Activated CD4-positive, alpha-beta T cell treated with anti-CD3 and anti-CD28 coated beads for 24 hours (primary cell): ENCODE data around the gene NR2C2AP.
"Not testable (repeated sequence)": the region's sequence is repeated elsewhere in the genome, so short reads cannot be mapped to it uniquely, and the experiment has no call there.

Experiments used
- DNase-seq, 2 donors: peaks; one replicate each; pipeline ENCODE4 v3.0.0-alpha.2; 2020; ENCODE audit warnings: low read depth in 2 of 2

Gene NR2C2AP, protein sequence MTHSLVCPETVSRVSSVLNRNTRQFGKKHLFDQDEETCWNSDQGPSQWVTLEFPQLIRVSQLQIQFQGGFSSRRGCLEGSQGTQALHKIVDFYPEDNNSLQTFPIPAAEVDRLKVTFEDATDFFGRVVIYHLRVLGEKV

DNA sequence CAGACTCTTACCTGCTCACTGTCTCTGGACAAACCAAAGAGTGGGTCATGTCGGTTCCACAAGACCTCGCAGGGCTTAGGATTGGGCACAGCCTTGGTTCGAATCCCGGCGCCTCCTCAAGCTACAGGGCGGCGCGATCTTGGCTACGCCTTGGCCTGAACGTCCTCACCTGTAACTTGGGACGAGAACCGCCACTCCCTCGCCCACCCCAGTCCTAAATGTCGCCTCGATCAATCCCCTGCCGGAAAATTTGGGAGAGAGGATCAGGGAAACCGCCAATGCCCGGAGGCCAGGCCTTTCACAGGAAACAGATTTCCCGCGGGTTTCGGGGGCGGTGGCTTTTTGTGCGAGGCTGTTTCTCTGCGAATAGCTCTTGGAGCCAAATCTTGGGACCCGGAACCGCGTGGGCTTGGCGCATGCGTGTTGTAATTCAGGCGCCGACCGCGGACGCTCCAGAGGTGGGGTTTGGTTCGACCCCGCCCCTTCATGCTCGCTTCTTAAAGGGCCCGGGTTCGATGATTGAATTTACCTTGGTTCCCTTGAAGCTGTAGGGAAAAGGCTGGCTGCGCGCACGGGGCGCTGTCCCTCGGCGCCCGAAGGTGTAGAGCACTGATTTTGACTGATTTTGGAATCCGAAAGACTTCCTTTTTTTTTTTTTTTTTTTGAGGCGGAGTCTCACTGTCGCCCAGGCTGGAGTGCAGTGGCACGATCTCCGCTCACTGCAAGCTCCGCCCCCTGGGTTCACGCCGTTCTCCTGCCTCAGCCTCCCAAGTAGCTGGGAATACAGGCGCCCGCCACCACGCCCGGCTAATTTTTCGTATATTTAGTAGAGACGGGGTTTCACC, at the start of gene NR2C2AP:
Gene NR2C2AP, minus strand, starts transcription at position 403 of the 845 bp plus-strand sequence. Its CDS starts 354 bp downstream, at position 49.
- peak; percentile 91 to 94 for DNase-seq

DNA sequence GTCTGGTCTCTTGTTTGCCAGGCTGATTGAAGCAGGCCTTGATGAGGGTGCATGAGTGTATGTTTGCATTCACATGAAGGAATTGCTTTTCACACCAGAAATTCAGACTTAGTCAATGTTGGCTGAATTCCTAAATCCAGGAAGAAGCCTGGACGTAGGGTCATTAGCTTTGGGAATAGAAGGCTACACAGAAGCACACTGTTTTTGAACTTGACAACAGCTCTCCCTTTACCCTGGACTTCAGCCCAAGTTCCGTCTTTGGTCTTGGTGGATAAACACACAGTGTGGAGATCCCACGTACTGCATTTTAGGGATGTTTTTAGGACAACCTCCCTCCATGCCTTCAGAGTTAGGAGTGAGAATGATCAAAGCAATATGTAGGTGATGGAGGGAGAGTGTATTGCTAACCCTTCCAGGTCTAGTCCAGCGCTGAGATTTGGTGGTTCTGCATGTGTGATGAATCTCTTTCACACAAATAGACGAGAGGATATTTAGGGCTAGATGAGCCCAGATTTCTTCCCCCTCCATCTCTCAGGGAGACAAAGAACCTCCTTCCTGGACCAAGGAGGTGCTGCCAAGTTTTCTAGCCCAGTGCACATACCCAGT, 47.1 kb upstream of the NR2C2AP start:
- DNase-seq: no peak

DNA sequence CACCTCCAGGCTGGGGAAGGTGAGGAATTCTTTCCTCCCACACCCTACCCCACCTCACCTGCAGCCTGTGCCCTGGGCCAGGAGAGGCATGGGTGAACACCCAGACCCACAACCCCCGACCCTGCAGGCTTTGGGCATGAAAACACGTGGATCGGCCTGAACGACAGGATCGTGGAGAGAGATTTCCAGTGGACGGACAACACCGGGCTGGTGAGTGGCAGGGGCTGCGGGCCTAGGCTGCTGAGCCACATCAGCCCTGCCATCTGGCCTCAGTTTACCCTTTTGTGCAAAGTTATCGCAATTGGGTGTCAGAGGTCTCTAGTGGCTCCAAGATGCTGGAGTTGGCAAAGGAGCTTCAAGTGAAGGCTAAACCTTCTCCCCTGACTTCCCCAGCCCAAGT, 37.3 kb upstream of the NR2C2AP start:
- no peak for DNase-seq

DNA sequence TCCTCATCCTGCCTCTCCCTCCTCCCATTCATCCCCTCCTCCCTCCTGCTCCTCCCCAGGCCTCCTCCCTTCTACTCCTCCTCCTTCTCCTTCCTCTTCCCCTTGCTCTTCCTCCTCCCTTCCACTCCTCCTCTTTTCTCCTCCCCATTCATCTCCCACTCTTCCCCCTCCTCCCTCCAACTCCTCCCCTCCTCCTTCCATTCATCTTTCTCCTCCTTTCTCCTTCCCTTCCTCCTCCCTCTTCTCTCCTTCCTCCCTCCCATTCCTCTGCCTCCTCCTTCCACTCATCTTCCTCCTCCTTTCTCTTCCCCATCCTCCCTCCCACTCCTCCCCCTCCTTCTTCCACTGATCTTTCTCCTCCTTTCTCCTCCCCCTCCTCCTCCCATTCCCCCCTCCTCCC, 36.5 kb upstream of the NR2C2AP start:
- DNase-seq: no peak

DNA sequence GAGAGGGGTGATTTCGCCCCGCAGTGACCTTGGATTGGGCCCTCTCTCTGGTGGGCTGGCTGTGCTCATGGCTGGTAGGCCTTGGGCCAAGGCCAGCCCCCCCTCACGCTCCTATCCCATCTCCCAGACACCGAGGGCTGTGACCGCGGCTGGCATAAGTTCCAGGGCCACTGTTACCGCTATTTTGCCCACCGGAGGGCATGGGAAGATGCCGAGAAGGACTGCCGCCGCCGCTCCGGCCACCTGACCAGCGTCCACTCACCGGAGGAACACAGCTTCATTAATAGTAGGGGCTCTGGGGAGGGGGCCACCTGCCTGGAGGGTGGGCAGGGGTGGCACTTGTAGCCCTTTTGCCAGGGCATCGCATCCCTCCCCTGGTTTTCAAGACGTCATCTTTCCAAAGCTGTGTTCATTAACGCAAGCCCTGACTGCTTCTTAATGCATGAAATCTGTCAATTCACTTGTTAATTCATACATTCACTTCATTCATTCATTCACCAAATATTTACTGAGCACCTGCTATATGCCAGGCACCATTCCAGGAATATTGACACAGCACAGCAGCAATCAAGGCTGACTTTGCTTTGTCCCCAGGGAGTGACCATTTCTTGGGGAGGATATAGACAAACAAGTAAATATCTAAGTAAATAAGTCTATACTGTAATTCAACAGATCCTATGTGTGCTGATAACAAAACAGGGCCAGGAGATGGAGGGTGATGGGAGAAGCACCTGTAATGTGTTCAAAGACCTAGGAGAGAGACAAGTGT, 35.1 kb upstream of the NR2C2AP start:
- DNase-seq: no peak

DNA sequence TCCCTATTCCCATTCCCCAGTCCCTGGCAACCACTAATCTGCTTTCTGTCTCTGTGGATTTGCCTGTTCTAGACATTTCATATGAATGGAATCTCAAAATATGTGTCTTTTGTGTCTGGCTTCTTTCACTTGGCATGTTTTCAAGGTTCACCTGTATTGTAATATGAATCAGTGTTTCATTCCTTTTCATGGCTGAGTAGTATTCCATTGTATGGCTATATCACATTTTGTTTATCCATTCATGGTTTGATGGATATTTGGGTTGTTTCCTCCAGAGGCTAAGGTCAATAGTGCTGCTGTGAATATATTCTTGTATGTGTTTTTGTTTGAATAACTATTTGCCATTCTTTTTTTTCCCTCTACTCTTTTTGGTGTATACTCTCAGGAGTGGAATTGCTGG, 33.0 kb upstream of the NR2C2AP start:
- no peak for DNase-seq

DNA sequence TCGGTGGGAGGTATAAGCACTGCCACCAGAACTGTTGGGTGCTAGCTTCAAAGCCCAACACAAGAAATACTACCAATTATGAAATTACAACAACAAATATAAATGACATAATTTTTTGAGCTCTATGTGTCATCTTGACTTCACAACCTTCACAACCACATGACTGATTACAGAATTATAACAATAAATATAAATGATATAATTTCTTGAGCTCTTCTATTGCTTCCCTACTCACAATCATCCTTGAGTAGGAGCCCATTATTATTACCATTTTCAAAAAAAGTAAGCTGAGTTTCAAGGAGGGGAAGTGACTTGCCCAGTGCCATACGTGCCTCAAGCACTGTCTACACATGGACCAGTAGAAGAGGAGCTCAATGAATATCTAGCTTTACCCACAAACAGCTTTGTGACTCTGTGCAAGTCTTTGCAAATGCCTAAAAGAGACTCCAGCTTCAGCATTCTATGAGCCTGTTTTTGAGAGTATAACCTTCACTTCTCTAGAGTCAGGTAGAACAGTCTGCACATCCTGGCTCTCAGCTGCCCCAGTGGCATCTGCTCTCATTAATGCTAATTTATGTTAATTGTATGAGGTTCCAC, 31.1 kb upstream of the NR2C2AP start:
- DNase-seq: no peak

DNA sequence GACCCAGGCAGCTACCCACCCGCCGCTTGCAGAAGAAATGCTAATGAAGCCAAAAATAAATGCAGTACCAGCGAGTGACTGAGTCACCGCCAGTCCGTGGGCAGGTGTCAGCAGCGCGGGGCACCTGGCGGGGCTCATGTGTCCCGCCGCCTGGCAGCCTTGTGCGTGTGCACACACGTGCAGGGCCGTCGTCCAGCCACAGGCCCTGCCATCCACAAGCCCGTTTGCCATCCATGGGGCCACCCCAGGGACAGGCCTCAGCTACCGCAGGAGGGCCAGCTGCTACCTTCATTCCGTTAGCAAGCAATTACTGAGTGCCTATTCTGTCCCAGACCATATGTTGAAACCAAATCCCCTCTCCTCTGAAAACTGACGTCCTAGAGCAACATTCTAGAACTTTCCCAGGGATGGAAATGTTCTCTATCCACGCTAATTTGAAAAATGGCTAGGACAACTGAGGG, 29.1 kb upstream of the NR2C2AP start:
- no peak for DNase-seq

DNA sequence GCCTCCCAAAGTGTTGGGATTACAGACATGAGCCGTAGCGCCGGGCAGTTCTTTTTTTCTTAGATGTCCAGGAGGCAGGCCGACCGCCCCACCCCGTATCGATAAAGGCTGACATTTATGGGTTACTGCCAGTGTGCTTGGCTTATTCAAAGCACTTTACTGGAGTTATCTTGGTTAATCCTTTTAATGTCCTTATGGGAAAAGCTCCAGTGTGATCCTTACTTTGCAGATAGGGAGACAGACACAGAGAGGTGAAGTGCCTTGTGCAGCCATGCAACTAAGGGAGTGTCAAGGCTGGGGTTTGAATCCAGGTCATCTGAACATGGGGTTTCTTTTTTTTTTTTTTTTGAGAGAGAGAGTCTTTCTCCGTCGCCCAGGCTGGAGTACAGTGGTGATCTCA, 27.8 kb upstream of the NR2C2AP start:
- DNase-seq: no peak

DNA sequence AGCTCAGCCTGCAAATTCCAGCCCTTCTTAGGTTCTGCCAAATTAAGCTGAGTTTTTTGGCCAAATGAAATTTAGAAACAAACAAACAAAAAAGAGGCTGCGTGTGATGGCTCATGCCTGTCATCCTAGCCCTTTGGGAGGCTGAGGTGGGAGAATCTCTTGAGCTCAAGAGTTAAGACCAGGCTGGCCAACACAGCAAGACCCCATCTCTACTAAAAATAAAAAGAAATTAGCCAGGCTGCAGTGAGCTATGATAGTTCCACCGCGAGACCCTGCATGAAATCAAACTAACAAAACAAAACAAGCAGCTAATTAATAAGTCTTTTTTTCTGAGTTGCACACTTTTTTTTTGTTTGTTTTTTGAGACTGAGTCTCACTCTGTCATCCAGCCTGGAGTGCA, 26.5 kb upstream of the NR2C2AP start:
- DNase-seq: no peak

DNA sequence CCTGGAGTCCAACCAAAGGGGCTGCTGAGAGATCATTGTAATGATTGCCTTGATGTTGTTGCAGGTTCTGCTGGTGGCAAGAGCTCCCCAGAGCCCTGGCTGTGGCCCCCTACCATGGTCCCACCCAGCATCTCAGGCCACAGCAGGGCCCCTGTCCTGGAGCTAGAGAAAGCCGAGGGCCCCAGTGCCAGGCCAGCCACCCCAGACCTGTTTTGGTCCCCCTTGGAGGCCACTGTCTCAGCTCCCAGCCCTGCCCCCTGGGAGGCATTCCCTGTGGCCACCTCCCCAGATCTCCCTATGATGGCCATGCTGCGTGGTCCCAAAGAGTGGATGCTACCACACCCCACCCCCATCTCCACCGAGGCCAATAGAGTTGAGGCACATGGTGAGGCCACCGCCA, 24.0 kb upstream of the NR2C2AP start:
- DNase-seq: no peak

DNA sequence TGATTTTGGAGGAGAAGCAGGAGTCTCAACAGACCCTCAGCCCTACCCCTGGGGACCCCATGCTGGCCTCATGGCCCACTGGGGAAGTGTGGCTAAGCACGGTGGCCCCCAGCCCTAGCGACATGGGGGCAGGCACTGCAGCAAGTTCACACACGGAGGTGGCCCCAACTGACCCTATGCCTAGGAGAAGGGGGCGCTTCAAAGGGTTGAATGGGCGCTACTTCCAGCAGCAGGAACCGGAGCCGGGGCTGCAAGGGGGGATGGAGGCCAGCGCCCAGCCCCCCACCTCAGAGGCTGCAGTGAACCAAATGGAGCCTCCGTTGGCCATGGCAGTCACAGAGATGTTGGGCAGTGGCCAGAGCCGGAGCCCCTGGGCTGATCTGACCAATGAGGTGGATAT, 23.4 kb upstream of the NR2C2AP start:
- no peak for DNase-seq

DNA sequence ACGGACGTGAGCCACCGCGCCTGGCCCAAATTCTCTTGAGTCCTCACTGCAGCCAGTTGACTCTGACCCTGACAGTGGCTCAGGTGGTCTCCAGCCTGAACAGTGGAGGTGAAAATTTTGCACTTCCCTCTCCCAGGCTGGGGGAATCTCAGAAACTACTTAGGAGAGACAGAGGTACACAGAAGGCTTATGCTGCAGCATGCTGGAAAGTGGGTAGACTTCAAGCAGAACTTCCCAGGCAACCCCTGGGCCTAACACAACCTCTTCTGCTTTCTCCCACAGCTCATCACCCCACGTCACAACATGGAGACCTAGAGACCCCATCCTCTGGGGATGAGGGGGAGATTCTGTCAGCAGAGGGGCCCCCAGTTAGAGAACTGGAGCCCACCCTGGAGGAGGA, 23.0 kb upstream of the NR2C2AP start:
- DNase-seq: no peak

DNA sequence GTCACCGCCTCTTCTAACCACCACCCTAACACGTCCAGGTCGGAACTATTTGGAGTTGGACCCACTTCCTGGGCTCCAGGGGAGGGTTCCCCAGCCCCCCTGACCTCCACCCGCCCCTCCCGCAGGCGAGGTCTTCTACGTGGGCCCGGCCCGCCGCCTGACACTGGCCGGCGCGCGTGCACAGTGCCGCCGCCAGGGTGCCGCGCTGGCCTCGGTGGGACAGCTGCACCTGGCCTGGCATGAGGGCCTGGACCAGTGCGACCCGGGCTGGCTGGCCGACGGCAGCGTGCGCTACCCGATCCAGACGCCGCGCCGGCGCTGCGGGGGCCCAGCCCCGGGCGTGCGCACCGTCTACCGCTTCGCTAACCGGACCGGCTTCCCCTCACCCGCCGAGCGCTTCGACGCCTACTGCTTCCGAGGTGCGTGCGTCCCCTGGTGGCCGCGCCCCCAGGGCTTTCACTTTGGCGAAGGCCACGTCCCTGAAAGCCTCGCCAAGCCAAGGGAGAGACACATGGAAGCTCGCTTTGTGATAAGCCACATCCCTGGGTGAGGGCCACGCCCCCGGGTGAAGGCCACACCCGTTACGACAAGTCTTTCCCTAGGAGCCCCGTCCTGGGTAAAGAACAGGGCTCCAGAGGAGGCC, 21.8 kb upstream of the NR2C2AP start:
- peak; percentile 52 to 72 for DNase-seq

DNA sequence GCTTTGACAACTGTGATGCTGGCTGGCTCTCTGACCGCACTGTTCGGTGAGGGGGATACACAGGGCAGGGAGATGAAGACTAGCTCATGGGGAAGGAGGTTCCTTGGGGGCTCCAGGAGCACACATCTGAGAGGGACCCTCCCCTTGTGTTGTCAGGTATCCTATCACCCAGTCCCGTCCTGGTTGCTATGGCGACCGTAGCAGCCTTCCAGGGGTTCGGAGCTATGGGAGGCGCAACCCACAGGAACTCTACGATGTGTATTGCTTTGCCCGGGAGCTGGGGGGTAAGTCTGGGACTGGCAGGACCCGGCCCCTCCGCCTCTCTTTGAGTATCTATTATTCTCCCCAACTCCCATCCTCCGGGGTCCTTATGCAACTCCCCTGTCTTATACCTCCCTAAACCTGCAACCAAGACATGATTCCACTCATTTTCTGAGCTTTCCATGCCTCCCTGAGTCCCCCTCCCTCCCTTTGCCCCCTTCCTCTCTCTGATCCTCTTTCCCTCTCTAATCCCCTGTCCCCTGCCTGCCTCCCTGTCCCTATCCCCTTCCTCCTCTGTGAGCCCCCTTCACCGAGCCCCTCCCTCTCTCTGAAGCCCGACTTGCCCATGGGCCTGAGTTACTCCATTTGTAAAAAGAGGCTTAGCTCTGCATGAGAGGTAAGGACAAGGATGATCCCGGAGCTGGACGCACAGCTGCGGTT, 21.1 kb upstream of the NR2C2AP start:
- DNase-seq: no peak

DNA sequence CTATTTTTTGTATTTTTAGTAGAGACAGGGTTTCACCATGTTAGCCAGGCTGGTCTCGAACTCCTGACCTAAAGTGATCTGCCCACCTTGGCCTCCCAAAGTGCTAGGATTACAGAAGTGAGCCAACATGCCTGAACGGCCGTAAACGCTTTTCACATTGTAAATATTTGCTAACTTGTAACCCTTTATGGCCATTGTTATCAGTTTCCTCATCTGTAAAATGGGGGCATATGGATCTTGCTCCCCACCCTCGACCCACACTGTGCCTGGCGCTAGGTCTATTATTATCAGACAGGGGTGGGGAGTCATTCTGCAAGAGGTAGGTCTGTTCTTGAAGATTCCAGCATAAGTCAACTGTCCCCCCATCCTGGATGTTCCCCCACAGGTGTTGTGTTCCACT, 20.4 kb upstream of the NR2C2AP start:
- DNase-seq: no peak

DNA sequence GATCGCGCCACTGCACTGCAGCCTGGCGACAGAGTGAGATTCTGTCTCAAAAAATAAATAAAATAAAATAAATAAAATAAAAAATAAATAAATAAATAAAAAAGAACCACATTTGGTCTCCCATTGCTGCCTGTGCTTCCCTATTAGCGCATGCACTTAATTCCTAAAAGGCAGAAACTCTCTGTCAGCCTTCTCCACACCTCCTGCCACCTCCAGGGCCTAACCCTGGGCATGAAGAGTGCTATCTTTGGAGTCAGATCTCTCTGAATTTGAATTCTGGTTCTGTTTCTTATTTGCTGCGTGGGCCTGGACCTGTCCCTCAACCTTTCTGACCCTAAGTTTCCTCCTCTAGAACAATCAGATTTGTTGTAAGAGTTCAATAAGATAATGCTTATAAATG, 19.8 kb upstream of the NR2C2AP start:
- no peak for DNase-seq

DNA sequence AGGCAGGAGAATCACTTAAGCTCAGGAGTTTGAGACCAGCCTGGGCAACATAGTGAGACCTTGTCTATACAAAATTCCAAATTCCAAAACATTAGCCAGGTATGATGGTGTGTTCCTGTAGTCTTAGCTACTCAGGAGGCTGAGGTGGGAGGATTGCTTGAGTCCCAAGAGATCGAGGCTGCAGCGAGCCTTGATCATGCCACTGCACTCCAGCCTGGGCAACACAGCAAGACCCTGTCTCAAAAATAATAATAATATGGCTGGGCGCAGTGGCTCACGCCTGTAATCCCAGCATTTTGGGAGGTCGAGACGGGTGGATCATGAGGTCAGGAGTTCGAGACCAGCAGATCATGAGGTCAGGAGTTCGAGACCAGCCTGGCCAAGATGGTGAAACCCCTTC, 17.8 kb upstream of the NR2C2AP start:
- not testable (repeated sequence) for DNase-seq

DNA sequence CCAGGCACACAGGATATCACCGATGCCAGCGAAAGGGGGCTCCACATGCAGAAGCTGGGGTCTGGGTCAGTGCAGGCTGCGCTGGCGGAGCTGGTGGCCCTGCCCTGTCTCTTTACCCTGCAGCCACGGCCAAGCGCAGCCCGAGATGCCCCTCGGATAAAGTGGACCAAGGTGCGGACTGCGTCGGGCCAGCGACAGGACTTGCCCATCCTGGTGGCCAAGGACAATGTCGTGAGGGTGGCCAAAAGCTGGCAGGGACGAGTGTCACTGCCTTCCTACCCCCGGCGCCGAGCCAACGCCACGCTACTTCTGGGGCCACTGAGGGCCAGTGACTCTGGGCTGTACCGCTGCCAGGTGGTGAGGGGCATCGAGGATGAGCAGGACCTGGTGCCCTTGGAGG, 15.7 kb upstream of the NR2C2AP start:
- DNase-seq: no peak

DNA sequence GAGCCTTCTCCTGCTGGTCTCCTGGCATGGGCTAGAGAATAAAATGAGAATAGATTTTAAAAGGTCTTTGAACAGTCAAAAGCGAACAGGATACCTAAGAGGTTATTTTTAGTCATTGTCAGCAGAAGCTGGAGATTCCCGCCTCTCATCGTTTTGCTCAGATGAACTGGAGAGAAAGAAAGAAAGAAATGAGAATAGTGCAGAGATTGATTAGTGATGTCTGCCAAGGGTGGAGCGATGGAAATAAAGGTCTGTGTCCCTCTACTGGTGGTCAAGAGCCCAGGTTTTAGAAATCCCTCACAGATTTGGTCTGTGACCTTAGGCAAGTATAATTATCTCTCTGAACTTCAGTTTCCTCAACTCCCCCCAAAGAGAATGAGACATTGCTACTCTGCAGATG, 13.9 kb upstream of the NR2C2AP start:
- DNase-seq: no peak

DNA sequence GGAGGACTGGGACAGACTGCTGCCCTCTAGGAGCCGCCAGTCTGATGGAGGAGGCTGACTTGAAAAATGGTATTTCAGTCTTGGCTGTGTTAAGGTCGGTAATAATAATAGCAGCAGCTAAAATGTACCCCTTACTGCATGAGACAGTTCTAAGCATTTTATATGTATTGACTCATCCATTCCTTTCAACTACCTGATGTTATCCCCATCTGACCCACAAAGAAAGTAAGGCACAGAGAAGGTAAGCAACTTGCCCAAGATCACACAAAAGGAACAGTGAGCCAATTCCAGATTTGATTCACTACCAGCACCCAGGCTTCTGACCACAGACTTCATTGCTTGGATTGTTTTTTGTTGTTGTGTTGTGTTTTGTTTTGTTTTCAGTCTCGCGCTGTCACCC, 12.6 kb upstream of the NR2C2AP start:
- no peak for DNase-seq
